GM18868 (cell line): ENCODE measurements around the gene SBF2.
"Not testable (repeated sequence)": the region's sequence is repeated elsewhere in the genome, so short reads cannot be mapped to it uniquely, and the experiment has no call there.

ENCODE experiments used
- ATAC-seq: cut with Tn5 transposase; IDR thresholded peaks from one replicate; pipeline ENCODE4 v1.9.1; 2021; ENCODE audit warnings: mild to moderate bottlenecking, moderate library complexity; ENCODE audit not compliant: unreplicated experiment

Gene SBF2

GRCh38 chr11:10272132-10272531 is 21.9 kb downstream of the SBF2 start:
- no peak for ATAC-seq

GRCh38 chr11:10268746-10269488 is 25.1 kb downstream of the SBF2 start:
- ATAC-seq, result no peak

- ATAC-seq, result no peak
These were observed 26.2 kb downstream of the SBF2 start for GRCh38 chr11:10267821-10268220.

- ATAC-seq, result no peak
These were observed 28.1 kb downstream of the SBF2 start for GRCh38 chr11:10265936-10266335.

- not testable (repeated sequence) for ATAC-seq
These were observed 29.3 kb downstream of the SBF2 start for GRCh38 chr11:10264716-10265115.

GRCh38 chr11:10263929-10264328 is 30.1 kb downstream of the SBF2 start:
- ATAC-seq, result no peak

GRCh38 chr11:10261821-10262220 is 32.2 kb downstream of the SBF2 start:
- ATAC-seq, result no peak

GRCh38 chr11:10257478-10257877 is 36.5 kb downstream of the SBF2 start:
- no peak for ATAC-seq

- no peak for ATAC-seq
These were observed 38.5 kb downstream of the SBF2 start for GRCh38 chr11:10255388-10256125.

GRCh38 chr11:10249448-10250131 is 44.4 kb downstream of the SBF2 start:
- ATAC-seq, result not testable (repeated sequence)

- no peak for ATAC-seq
These were observed 47.0 kb downstream of the SBF2 start for GRCh38 chr11:10247011-10247410.

GRCh38 chr11:10243896-10244575 is 50.0 kb downstream of the SBF2 start:
- ATAC-seq, result no peak

GRCh38 chr11:10236840-10237239 is 57.2 kb downstream of the SBF2 start:
- no peak for ATAC-seq

GRCh38 chr11:10233581-10233980 is 60.4 kb downstream of the SBF2 start:
- ATAC-seq, result no peak

GRCh38 chr11:10232756-10233155 is 61.3 kb downstream of the SBF2 start:
- ATAC-seq, result no peak

- not testable (repeated sequence) for ATAC-seq
These were observed 62.2 kb downstream of the SBF2 start for GRCh38 chr11:10231803-10232202.

- no peak for ATAC-seq
These were observed 68.5 kb downstream of the SBF2 start for GRCh38 chr11:10225553-10225952.

- ATAC-seq, result no peak
These were observed 71.6 kb downstream of the SBF2 start for GRCh38 chr11:10222399-10222798.

- no peak for ATAC-seq
These were observed 72.7 kb downstream of the SBF2 start for GRCh38 chr11:10221342-10221741.

GRCh38 chr11:10211470-10211869 is 82.5 kb downstream of the SBF2 start:
- ATAC-seq, result no peak

- ATAC-seq, result no peak
These were observed 84.7 kb downstream of the SBF2 start for GRCh38 chr11:10209326-10209725.
